ENCODE results near the gene BRSK1.

GRCh38 chr19:55341171-55341588, 57.4 kb downstream of the BRSK1 start:
- no peak for TF ChIP-seq YY1 (IDR thresholded peaks at IDR 0.05; ENCODE audit: insufficient read depth, insufficient read length)
- no peak for TF ChIP-seq SUZ12 (IDR thresholded peaks at IDR 0.05; ENCODE audit: extremely low read depth, insufficient read depth, insufficient read length)
- no peak for TF ChIP-seq ZNF274 (IDR thresholded peaks at IDR 0.05; ENCODE audit: low read depth, low read length)
